ENCODE measurements around the gene ZFAND5. TPM values are rescaled to one million over a fixed set of nuclear protein-coding genes. Genes with fewer than 3 reads are reported as not detected.

The ZFAND5 gene
- total RNA-seq, 1 donor from 2014 or later: 157 TPM

DNA sequence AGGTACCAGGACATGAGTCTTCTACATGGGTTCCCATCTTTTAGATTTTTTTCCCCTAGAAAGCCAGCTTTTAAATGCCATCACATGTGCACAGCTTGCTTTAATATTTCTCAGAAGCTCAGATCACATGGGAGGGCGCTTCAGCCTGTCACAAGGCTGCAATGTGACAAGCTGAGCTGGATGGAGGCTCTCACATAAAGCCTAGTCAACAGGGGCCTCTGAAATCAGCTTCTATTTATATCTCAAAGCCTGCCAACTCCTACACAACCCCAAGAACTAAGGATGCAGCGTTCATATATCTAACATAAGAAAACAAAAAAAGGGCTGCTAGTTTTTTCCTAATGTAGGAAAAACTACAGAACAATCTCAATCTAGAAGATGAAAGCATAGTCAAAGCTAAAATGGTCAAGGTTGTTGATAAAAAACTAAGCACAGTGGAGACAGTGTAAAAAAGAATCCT lies 2.3 kb downstream of the ZFAND5 start:
- peak; percentile 7 for TF ChIP-seq CTCF (IDR thresholded peaks at IDR 0.05)
- Mint-ChIP-seq H3K4me1 (ENCODE audit: low read depth) (peaks cover 59% of the 10 kb centered on the region), H3K36me3 (ENCODE audit: low read depth) (peaks cover 24% of the 10 kb centered on the region), H3K27me3 (ENCODE audit: low read depth) (no peaks in the 10 kb centered on the region), H3K9me3 (ENCODE audit: low read depth) (no peaks in the 10 kb centered on the region), H3K4me3 (ENCODE audit: unreplicated experiment) (peak overlapping the region; percentile 95), H3K27ac (ENCODE audit: unreplicated experiment) (peak overlapping the region; percentile 98)
- DNase-seq (ENCODE audit: low spot score): no peak

GRCh38 chr9:72362118-72362531 lies 2.9 kb downstream of the ZFAND5 start:
- Mint-ChIP-seq H3K9me3 (ENCODE audit: low read depth) (no peaks in the 10 kb centered on the region), H3K27me3 (ENCODE audit: low read depth) (no peaks in the 10 kb centered on the region), H3K4me3 (ENCODE audit: unreplicated experiment) (peak overlapping the region; percentile 95), H3K27ac (ENCODE audit: unreplicated experiment) (peak overlapping the region; percentile 98), H3K36me3 (ENCODE audit: low read depth) (peaks cover 28% of the 10 kb centered on the region), H3K4me1 (ENCODE audit: low read depth) (peaks cover 64% of the 10 kb centered on the region)
- TF ChIP-seq CTCF (IDR thresholded peaks at IDR 0.05): no peak
- DNase-seq (ENCODE audit: low spot score): no peak

DNA sequence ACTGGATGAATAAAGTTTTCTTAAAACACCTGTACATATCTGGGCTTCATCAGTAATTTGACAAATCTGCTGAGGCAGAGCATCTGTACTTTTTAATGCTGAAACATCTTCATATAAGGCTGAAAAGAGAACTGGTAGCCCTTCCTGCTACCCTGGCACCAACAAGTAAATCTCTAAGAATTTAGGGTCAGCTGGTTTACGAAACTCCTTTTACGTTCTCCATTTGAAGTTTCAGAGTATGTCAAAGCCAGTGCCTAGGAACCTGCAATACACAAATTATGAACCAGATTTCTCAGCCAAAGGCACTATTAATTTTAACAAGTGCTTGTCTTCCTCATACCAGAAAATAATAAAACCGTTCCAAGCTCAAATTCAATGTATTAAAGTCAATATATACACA lies 3.8 kb downstream of the ZFAND5 start:
- Mint-ChIP-seq H3K4me3 (ENCODE audit: unreplicated experiment) (peak overlapping the region; percentile 62), H3K27me3 (ENCODE audit: low read depth) (no peaks in the 10 kb centered on the region), H3K27ac (ENCODE audit: unreplicated experiment) (peak overlapping the region; percentile 98), H3K36me3 (ENCODE audit: low read depth) (peaks cover 37% of the 10 kb centered on the region), H3K4me1 (ENCODE audit: low read depth) (peaks cover 73% of the 10 kb centered on the region), H3K9me3 (ENCODE audit: low read depth) (no peaks in the 10 kb centered on the region)
- no peak for DNase-seq (ENCODE audit: low spot score)
- no peak for TF ChIP-seq CTCF (IDR thresholded peaks at IDR 0.05)

DNA sequence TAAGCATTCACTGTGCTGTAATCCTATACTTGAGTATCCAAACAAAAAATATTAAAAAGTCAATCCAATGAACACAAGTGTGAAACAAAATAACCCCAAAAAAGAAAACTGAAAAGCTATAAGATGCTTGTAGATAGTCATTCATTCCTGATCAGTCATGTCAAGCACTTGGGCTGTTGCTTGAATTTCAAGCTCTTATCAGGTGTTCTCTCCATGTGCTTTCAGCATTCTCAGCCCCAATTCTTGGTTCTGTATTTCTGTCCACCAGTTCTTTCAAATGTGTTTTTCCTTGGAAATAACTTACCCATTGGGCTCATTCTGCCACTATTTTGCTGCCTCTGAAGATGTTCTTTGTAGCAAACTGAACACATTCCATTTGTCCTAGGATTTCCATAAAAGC lies 4.7 kb downstream of the ZFAND5 start:
- no peak for TF ChIP-seq CTCF (IDR thresholded peaks at IDR 0.05)
- no peak for DNase-seq (ENCODE audit: low spot score)
- Mint-ChIP-seq H3K36me3 (ENCODE audit: low read depth) (peaks cover 45% of the 10 kb centered on the region), H3K4me3 (ENCODE audit: unreplicated experiment) (peak overlapping the region; percentile 62), H3K9me3 (ENCODE audit: low read depth) (no peaks in the 10 kb centered on the region), H3K27me3 (ENCODE audit: low read depth) (no peaks in the 10 kb centered on the region), H3K27ac (ENCODE audit: unreplicated experiment) (peak overlapping the region; percentile 98), H3K4me1 (ENCODE audit: low read depth) (peaks cover 73% of the 10 kb centered on the region)

DNA sequence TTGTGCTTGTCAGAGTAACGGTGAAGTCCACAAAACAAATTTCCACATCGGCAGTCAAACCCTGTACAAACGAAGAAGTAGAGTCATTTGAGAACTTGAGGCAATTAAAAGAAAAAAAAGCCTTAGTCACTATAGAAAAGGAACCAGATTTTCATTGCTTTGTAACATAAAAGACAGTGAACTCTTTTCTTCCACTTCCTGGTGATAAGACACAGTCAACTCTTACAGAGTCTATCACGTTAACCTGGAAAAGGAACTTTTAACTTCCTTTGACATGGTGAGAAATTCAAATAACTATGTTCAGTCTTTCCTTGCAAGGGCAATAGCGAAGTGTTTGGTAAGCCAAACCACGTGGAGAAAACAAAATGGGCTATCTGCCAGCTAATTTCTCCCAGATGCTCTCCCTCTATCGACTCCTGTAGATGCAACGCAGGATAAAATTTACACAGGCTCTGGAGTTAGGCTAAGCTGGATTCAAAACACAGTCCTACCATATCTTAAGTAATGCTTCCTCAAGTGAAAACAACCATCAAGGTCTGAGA lies 8.9 kb downstream of the ZFAND5 start:
- DNase-seq (ENCODE audit: low spot score): no peak
- Mint-ChIP-seq H3K27me3 (ENCODE audit: low read depth) (no peaks in the 10 kb centered on the region), H3K4me3 (ENCODE audit: unreplicated experiment) (no peak overlapping the region), H3K4me1 (ENCODE audit: low read depth) (peaks cover 64% of the 10 kb centered on the region), H3K36me3 (ENCODE audit: low read depth) (peaks cover 59% of the 10 kb centered on the region), H3K27ac (ENCODE audit: unreplicated experiment) (peak overlapping the region; percentile 73), H3K9me3 (ENCODE audit: low read depth) (no peaks in the 10 kb centered on the region)
- TF ChIP-seq CTCF (IDR thresholded peaks at IDR 0.05): no peak
